ENCODE results near the gene PHF10. TPM values are rescaled to one million over a fixed set of nuclear protein-coding genes. Genes with fewer than 3 reads are reported as not detected.

Gene PHF10
- total RNA-seq, 4 donors from 2014 or later = 41.5 to 93.1 (median 47.8) TPM

GRCh38 chr6:169668203-169668847 lies 56.0 kb downstream of the PHF10 start:
- H3K36me3 ChIP-seq = peaks cover 38% of the 10 kb centered on the region
- 86% methylated on average over 15 of the region's 15 CpGs for WGBS
- H3K4me3 ChIP-seq = no peak overlapping the region
- H3K9me3 ChIP-seq = no peaks in the 10 kb centered on the region
- no peaks in the 10 kb centered on the region for H3K4me1 ChIP-seq
- no peak overlapping the region for H3K27ac ChIP-seq
- no peaks in the 10 kb centered on the region for H3K27me3 ChIP-seq
- TF ChIP-seq CTCF (IDR thresholded peaks at IDR 0.05) (no peak), POLR2AphosphoS5 (IDR thresholded peaks at IDR 0.05) (no peak)
- no peak for DNase-seq (ENCODE audit: low spot score in 2 of 2)

- Histone ChIP-seq H3K9me3 (no peaks in the 10 kb centered on the region), H3K27me3 (no peaks in the 10 kb centered on the region), H3K4me3 (no peak overlapping the region), H3K4me1 (no peaks in the 10 kb centered on the region), H3K36me3 (peaks cover 41% of the 10 kb centered on the region), H3K27ac (no peak overlapping the region)
- 95% methylated on average over 27 of the region's 27 CpGs for WGBS
- TF ChIP-seq POLR2A (IDR thresholded peaks at IDR 0.05) = no peak
- no peak for TF ChIP-seq CTCF (IDR thresholded peaks at IDR 0.05)
- TF ChIP-seq POLR2AphosphoS5 (IDR thresholded peaks at IDR 0.05) = no peak
- TF ChIP-seq EP300 (IDR thresholded peaks at IDR 0.05) = no peak
- no peak for DNase-seq (ENCODE audit: low spot score in 2 of 2)
Measured at GRCh38 chr6:169667716-169668115, 56.6 kb downstream of the PHF10 start.

- Histone ChIP-seq H3K36me3 (peaks cover 44% of the 10 kb centered on the region), H3K27me3 (no peaks in the 10 kb centered on the region), H3K4me1 (no peaks in the 10 kb centered on the region), H3K4me3 (no peak overlapping the region), H3K27ac (no peak overlapping the region), H3K9me3 (no peaks in the 10 kb centered on the region)
- DNase-seq (ENCODE audit: low spot score in 2 of 2) = no peak
- 94% methylated on average over 14 of the region's 18 CpGs for WGBS
- no peak for TF ChIP-seq CTCF (IDR thresholded peaks at IDR 0.05)
- TF ChIP-seq POLR2A (IDR thresholded peaks at IDR 0.05) = no peak
- TF ChIP-seq POLR2AphosphoS5 (IDR thresholded peaks at IDR 0.05) = no peak
- no peak for TF ChIP-seq EP300 (IDR thresholded peaks at IDR 0.05)
Measured at GRCh38 chr6:169666441-169666840, 57.9 kb downstream of the PHF10 start.

- Histone ChIP-seq H3K36me3 (peaks cover 54% of the 10 kb centered on the region), H3K4me1 (no peaks in the 10 kb centered on the region), H3K4me3 (no peak overlapping the region), H3K27ac (no peak overlapping the region), H3K9me3 (no peaks in the 10 kb centered on the region), H3K27me3 (no peaks in the 10 kb centered on the region)
- TF ChIP-seq POLR2A (IDR thresholded peaks at IDR 0.05) = no peak
- TF ChIP-seq CTCF (IDR thresholded peaks at IDR 0.05) = no peak
- no peak for TF ChIP-seq POLR2AphosphoS5 (IDR thresholded peaks at IDR 0.05)
- TF ChIP-seq EP300 (IDR thresholded peaks at IDR 0.05) = no peak
- WGBS = 80% methylated on average over 9 of the region's 9 CpGs
- no peak for DNase-seq (ENCODE audit: low spot score in 2 of 2)
Measured at GRCh38 chr6:169665289-169665688, 59.0 kb downstream of the PHF10 start.

- 97% methylated on average over 14 of the region's 14 CpGs for WGBS
- Histone ChIP-seq H3K4me3 (no peak overlapping the region), H3K9me3 (no peaks in the 10 kb centered on the region), H3K4me1 (no peaks in the 10 kb centered on the region), H3K27me3 (no peaks in the 10 kb centered on the region), H3K36me3 (peaks cover 65% of the 10 kb centered on the region), H3K27ac (no peak overlapping the region)
- TF ChIP-seq CTCF (IDR thresholded peaks at IDR 0.05) (no peak), POLR2A (IDR thresholded peaks at IDR 0.05) (no peak), POLR2AphosphoS5 (IDR thresholded peaks at IDR 0.05) (no peak), EP300 (IDR thresholded peaks at IDR 0.05) (no peak)
- no peak for DNase-seq (ENCODE audit: low spot score in 2 of 2)
Measured at GRCh38 chr6:169664227-169664626, 60.1 kb downstream of the PHF10 start.
